Measurements from ENCODE around the gene PCSK4. TPM values are rescaled to one million over a fixed set of nuclear protein-coding genes. Genes with fewer than 3 reads are reported as not detected.
A peak's percentile ranks its signal among the peaks of the same experiment; 100 is the strongest.

The PCSK4 gene
- total and polyA plus RNA-seq, 4 donors = 2.2 to 14.4 (median 9.3) TPM

DNA sequence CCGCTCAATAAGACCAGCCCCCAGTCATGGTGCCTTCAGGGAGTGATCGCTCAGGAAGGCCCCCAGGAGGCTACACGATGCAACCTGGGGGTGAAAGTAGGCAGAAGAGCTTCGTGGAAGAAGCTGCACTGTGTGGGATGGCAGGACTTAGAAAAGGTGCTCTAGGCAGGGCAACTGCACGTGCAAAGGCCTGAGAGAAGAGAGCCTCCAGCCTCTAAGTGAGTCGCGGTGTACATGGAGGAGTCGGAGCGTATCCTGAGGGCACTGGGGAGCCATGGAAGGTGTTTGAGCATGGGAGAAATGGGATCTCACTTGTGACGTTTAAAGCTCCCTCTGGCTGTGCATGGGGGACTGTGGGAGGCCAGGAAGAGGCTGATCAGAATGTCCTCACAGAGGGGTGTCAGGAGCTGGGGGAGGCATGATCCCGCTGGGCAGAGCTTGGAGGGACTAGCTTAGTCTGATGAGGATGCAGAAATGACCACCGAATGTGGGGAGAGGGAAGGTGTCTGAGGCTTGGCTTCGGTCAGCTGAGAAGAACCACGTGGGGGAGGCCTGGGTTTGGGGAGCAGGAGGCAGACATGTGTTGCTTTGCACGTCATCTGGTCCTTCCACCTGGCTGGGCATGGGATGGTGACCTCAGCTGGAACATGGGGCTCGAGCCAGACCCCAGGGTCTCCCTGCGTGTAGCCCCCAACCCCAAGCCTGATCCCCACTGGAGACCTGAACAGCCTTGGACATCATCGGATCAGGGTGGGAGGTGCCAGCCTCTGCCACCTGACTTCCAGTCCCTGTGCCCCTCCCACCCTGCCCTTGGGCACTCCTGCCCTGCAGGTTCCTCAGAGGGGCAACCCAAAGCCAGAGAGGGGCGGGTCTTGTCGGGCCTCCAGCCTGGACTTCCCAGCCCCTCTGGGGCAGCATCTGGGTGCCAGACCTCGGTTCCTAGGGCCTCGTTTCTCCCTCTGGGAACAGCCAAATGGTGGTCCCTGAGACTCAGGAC lies 39.1 kb downstream of the PCSK4 start:
- WGBS (ENCODE audit: insufficient coverage) = 25% methylated on average over 21 of the region's 22 CpGs
- peak overlapping the region; percentile 94 for H3K27ac ChIP-seq (ENCODE audit: low read depth, low read length)
- H3K4me3 ChIP-seq (ENCODE audit: low read depth, low read length) = peak overlapping the region; percentile 58
- peak in 2 of 6 donors; percentile 64 to 76 for DNase-seq (ENCODE audit: low read depth in 4 of 6, low spot score in 6 of 6)
- peaks cover 90% of the 10 kb centered on the region for H3K4me1 ChIP-seq (ENCODE audit: control insufficient read depth, insufficient read depth, low read length)
- H3K36me3 ChIP-seq (ENCODE audit: control insufficient read depth, insufficient read depth, low read length) = peaks cover 47% of the 10 kb centered on the region
- no peaks in the 10 kb centered on the region for H3K9me3 ChIP-seq (ENCODE audit: control insufficient read depth, insufficient read depth, low read length)
- no peaks in the 10 kb centered on the region for H3K27me3 ChIP-seq (ENCODE audit: control insufficient read depth, insufficient read depth, low read length)

DNA sequence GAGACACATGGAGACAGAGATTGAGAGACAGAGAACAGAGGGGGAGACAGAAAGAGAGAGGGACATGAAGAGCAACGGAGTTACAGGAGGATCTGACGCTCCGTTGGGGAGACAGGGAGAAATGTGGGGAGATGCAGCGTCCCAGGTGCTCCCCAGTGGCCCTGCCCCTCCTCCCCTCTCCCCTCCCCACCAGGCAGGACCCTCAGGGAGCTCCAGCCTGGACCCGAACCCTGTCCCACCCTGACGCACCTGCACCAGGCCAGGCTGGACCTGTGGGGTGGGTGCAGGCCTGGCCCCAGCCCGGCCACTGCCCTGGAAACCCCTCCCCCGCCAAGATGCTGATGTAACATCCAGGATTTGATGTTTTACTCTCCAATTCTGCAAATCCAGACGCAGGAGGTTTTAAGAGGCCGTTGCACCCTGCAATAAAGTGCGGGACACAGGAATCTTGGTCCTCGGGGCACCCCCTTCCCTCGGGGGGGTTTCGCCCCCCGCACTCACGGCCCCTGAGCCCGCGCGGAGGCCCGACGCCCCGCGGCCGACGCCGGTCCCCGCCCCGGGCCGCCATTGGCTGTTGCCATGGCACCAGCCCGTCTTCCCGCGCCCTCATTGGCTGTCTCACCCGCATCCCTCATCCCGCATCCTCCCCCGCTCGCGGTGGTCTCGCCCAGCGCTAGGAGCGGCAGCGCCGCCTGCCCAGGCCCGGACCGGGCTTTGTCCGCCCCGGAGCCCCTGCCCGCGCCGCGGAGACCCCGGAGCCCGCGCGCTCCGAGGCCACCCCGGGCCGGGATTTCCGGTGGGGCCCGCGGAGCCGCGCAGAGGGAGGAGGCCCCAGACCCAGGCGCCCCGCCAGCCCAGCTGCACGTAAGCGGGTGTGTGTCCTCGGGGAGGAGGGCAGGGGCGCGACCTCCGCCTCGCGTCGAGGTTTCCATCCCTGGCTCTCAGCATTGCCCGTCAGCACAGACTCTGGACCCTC lies 40.4 kb downstream of the PCSK4 start, which contains the start of gene APC2:
Gene APC2, plus strand, starts transcription at position 655 of the 976 bp plus-strand sequence. CDS start 2,881 bp downstream, outside the sequence.
- under 1% methylated on average over 64 of the region's 74 CpGs for WGBS (ENCODE audit: insufficient coverage)
- DNase-seq (ENCODE audit: low read depth in 4 of 6, low spot score in 6 of 6) = peak in 4 of 6 donors; percentile 86 to 98 (median 94)
- peaks cover 89% of the 10 kb centered on the region for H3K4me1 ChIP-seq (ENCODE audit: control insufficient read depth, insufficient read depth, low read length)
- no peaks in the 10 kb centered on the region for H3K27me3 ChIP-seq (ENCODE audit: control insufficient read depth, insufficient read depth, low read length)
- peaks cover 34% of the 10 kb centered on the region for H3K36me3 ChIP-seq (ENCODE audit: control insufficient read depth, insufficient read depth, low read length)
- H3K27ac ChIP-seq (ENCODE audit: low read depth, low read length) = peak within 1 kb of the TSS; percentile 94
- no peaks in the 10 kb centered on the region for H3K9me3 ChIP-seq (ENCODE audit: control insufficient read depth, insufficient read depth, low read length)
- peak within 1 kb of the TSS; percentile 58 for H3K4me3 ChIP-seq (ENCODE audit: low read depth, low read length)

GRCh38 chr19:1447944-1448343 lies 42.2 kb downstream of the PCSK4 start:
- Histone ChIP-seq H3K36me3 (ENCODE audit: control insufficient read depth, insufficient read depth, low read length) (peaks cover 26% of the 10 kb centered on the region), H3K27ac (ENCODE audit: low read depth, low read length) (no peak overlapping the region), H3K4me1 (ENCODE audit: control insufficient read depth, insufficient read depth, low read length) (peaks cover 77% of the 10 kb centered on the region), H3K9me3 (ENCODE audit: control insufficient read depth, insufficient read depth, low read length) (no peaks in the 10 kb centered on the region), H3K27me3 (ENCODE audit: control insufficient read depth, insufficient read depth, low read length) (no peaks in the 10 kb centered on the region), H3K4me3 (ENCODE audit: low read depth, low read length) (no peak overlapping the region)
- 89% methylated on average over 5 of the region's 9 CpGs for WGBS (ENCODE audit: insufficient coverage)
- no peak for DNase-seq (ENCODE audit: low read depth in 4 of 6, low spot score in 6 of 6)

DNA sequence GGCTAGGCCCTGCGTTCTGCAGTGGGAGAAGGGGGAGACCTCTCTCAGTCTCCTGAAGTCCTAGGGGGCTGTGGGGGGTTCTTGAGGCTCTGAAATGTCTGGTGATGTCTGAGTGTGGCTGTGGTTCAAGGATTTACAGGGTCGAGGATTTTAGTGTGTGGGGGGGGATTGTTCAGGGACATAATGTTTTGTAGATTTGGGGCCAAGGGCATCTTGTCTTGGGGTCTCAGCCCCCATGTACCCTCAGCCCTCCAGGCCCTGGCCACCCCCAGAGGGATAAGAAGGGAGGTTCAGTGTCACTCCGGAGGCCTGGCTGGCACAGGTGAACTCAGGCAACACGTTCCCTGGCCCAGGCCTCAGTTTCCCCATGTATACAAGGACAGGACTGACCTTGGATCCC lies 42.6 kb downstream of the PCSK4 start:
- WGBS (ENCODE audit: insufficient coverage) = 35% methylated on average over 4 of the region's 4 CpGs
- Histone ChIP-seq H3K36me3 (ENCODE audit: control insufficient read depth, insufficient read depth, low read length) (peaks cover 26% of the 10 kb centered on the region), H3K9me3 (ENCODE audit: control insufficient read depth, insufficient read depth, low read length) (no peaks in the 10 kb centered on the region), H3K27ac (ENCODE audit: low read depth, low read length) (peak overlapping the region; percentile 71), H3K4me3 (ENCODE audit: low read depth, low read length) (peak overlapping the region; percentile 43), H3K4me1 (ENCODE audit: control insufficient read depth, insufficient read depth, low read length) (peaks cover 73% of the 10 kb centered on the region), H3K27me3 (ENCODE audit: control insufficient read depth, insufficient read depth, low read length) (no peaks in the 10 kb centered on the region)
- no peak for DNase-seq (ENCODE audit: low read depth in 4 of 6, low spot score in 6 of 6)

DNA sequence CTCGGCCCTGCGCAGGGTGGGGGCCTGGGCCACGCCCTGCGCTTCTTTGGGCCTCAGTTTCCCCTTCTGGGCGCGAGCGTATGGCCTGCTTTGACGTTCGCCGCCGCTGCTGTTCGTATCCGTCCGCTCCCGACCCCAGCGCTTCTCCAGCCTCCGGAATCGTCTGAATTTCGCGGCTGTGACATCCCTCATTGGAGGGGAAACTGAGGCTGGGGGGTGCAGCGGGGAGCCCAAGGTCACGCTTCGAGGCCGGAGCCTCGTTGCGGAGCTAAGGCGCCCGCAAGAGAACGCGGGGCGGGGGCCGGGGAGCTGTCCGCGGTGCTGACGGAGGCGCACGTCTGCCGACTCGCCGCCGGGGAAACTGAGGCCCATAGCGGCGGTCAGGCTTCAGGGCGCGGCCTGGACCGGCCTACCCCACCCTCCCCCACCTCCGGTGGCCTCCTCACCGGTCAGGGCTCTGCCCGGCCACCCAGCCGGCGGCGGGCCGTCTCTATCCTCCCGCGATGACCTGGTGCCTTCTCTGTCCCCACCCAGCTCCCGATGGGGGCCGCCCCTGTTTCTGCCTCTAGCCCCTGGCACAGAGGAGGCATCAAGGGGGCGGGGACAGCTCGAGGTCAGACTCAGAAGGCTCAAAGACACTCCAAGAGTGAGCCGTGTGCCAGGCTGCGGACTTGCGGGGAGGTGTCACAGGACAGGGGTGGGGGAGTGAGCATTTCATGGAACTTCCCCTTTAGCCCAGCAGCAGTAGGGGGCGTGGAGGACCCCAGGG lies 43.3 kb downstream of the PCSK4 start:
- no peaks in the 10 kb centered on the region for H3K9me3 ChIP-seq (ENCODE audit: control insufficient read depth, insufficient read depth, low read length)
- WGBS (ENCODE audit: insufficient coverage) = 2% methylated on average over 63 of the region's 63 CpGs
- peaks cover 25% of the 10 kb centered on the region for H3K36me3 ChIP-seq (ENCODE audit: control insufficient read depth, insufficient read depth, low read length)
- H3K4me1 ChIP-seq (ENCODE audit: control insufficient read depth, insufficient read depth, low read length) = peaks cover 67% of the 10 kb centered on the region
- peak overlapping the region; percentile 43 for H3K4me3 ChIP-seq (ENCODE audit: low read depth, low read length)
- peak in 2 of 6 donors; percentile 50 to 56 for DNase-seq (ENCODE audit: low read depth in 4 of 6, low spot score in 6 of 6)
- no peaks in the 10 kb centered on the region for H3K27me3 ChIP-seq (ENCODE audit: control insufficient read depth, insufficient read depth, low read length)
- peak overlapping the region; percentile 71 for H3K27ac ChIP-seq (ENCODE audit: low read depth, low read length)

DNA sequence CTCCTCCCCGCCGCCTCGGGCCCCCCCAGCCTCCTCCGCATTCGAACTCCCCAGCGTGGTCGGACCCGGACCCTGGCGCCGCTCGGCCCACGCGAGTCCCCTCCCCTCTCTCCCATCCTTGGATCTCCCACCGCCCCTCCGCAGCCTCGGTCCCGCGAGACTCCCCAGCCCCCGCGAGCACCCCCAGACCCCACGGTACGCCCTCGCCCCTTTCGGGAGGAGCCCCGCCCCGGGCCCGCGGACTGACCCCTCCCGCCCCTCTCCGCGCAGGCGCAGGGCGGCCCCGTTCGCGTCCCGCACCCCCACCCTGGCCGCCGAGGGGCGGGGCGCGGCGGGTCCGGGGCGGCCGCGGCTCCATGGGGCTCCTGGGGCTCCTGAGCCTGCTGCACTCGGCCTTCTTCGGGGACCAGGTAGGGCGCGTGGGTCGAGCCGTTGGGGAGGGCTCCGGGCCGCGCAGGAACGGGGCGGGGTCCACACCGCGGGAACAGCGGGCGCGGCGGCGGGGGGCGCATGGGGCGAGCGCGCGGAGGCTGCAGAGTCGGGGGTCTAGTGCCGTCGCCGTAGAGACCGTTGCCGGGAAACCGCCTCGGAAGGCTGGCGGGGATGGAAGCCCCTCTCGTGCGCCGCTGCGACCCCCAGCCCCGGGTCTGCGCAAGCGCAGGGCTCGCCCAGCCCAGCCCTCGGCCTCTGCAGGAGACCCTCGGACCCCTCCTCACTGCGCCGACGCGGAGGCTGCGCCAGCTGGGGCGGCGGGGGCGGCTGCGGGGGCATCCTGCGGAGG lies 44.0 kb downstream of the PCSK4 start:
- H3K27me3 ChIP-seq (ENCODE audit: control insufficient read depth, insufficient read depth, low read length) = no peaks in the 10 kb centered on the region
- H3K27ac ChIP-seq (ENCODE audit: low read depth, low read length) = peak overlapping the region; percentile 79
- no peaks in the 10 kb centered on the region for H3K9me3 ChIP-seq (ENCODE audit: control insufficient read depth, insufficient read depth, low read length)
- WGBS (ENCODE audit: insufficient coverage) = under 1% methylated on average over 99 of the region's 99 CpGs
- H3K36me3 ChIP-seq (ENCODE audit: control insufficient read depth, insufficient read depth, low read length) = peaks cover 30% of the 10 kb centered on the region
- DNase-seq (ENCODE audit: low read depth in 4 of 6, low spot score in 6 of 6) = peak in 4 of 6 donors; percentile 75 to 98 (median 88)
- H3K4me3 ChIP-seq (ENCODE audit: low read depth, low read length) = peak overlapping the region; percentile 43
- H3K4me1 ChIP-seq (ENCODE audit: control insufficient read depth, insufficient read depth, low read length) = peaks cover 59% of the 10 kb centered on the region

GRCh38 chr19:1445185-1445931 lies 44.8 kb downstream of the PCSK4 start:
- DNase-seq (ENCODE audit: low read depth in 4 of 6, low spot score in 6 of 6) = peak in 2 of 6 donors; percentile 89 to 92
- no peaks in the 10 kb centered on the region for H3K27me3 ChIP-seq (ENCODE audit: control insufficient read depth, insufficient read depth, low read length)
- H3K27ac ChIP-seq (ENCODE audit: low read depth, low read length) = peak overlapping the region; percentile 79

More at GRCh38 chr19:1445185-1445931, 44.8 kb downstream of the PCSK4 start:
- no peaks in the 10 kb centered on the region for H3K9me3 ChIP-seq (ENCODE audit: control insufficient read depth, insufficient read depth, low read length)
- peaks cover 38% of the 10 kb centered on the region for H3K36me3 ChIP-seq (ENCODE audit: control insufficient read depth, insufficient read depth, low read length)
- H3K4me1 ChIP-seq (ENCODE audit: control insufficient read depth, insufficient read depth, low read length) = peaks cover 58% of the 10 kb centered on the region
- WGBS (ENCODE audit: insufficient coverage) = under 1% methylated on average over 67 of the region's 70 CpGs
- H3K4me3 ChIP-seq (ENCODE audit: low read depth, low read length) = peak overlapping the region; percentile 41

All from spinal cord (tissue), 10 donors.